ENCODE data around the gene COL20A1.

DNA sequence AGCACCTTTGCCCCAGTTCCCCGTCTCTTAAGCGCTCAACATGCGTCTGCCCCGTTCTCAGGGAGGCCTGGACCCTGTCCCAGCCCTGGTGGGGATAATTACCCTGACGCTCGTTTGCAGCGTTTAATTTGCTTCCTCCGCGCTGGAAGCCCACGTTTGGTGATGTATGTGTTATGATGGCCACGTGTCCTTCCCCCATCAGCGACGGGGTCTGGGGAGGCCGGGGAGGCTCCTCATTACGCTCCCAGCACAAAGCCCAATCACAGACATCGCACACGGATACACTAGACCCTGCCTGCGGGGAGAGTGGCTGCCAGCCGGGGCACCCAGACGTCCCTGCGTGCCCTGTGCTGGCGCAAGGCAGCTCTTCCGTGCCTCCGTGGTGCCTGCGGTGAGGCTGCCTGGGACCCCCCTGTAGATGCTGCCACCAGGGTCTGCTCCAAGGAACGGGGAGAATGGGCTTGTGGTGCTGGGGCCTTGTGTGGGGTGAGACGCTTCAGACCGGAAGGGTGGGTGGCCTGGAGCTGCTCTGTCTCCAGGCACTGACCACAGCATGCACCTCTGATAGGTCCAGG, 78.4 kb downstream of the COL20A1 start:
- TF ChIP-seq POLR2A (IDR thresholded peaks at IDR 0.05): no peak
- TF ChIP-seq, protein P1, sequence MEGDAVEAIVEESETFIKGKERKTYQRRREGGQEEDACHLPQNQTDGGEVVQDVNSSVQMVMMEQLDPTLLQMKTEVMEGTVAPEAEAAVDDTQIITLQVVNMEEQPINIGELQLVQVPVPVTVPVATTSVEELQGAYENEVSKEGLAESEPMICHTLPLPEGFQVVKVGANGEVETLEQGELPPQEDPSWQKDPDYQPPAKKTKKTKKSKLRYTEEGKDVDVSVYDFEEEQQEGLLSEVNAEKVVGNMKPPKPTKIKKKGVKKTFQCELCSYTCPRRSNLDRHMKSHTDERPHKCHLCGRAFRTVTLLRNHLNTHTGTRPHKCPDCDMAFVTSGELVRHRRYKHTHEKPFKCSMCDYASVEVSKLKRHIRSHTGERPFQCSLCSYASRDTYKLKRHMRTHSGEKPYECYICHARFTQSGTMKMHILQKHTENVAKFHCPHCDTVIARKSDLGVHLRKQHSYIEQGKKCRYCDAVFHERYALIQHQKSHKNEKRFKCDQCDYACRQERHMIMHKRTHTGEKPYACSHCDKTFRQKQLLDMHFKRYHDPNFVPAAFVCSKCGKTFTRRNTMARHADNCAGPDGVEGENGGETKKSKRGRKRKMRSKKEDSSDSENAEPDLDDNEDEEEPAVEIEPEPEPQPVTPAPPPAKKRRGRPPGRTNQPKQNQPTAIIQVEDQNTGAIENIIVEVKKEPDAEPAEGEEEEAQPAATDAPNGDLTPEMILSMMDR (IDR thresholded peaks at IDR 0.05): no peak
